GM19023 (cell line): ENCODE results near the gene IRF7.

ENCODE experiments used
- ATAC-seq: cut with Tn5 transposase; IDR thresholded peaks from one replicate; pipeline ENCODE4 v1.9.1; 2021; ENCODE audit warnings: mild to moderate bottlenecking, moderate library complexity; ENCODE audit not compliant: unreplicated experiment

IRF7 gene

GRCh38 chr11:567629-568292 is 48.0 kb downstream of the IRF7 start:
- ATAC-seq = no peak

- no peak for ATAC-seq
Observed at GRCh38 chr11:567011-567628, 48.6 kb downstream of the IRF7 start.

DNA sequence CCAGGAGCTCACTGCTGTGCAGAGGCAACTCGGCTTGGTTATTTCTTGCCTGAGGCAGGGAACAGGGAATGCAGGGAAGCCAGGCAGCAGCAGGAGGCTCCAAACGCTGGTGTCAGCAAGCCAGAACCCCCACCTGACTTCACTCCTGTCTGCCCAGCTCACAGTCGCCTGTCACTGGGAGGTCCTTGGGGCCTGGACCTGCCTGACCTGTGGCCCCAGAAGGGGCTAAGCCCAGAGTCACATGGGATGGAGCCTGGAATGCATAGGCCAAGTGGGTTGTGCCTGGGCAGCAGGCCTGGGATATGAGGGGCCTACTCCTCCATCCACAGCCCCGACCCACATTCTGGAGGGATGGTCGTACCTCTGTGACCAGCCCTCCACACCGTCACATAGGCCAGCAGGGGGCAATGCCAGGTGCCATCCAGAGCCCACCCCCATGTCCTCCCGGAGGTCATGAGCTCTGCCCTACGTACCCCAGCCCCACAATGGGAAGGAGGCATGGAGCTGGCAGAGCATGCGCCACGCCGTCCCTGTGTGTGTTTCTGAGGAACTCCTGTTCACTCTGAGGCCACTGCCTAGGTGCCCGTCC is 49.7 kb downstream of the IRF7 start:
- ATAC-seq = no peak

- ATAC-seq = no peak
Observed at GRCh38 chr11:563812-564578, 51.8 kb downstream of the IRF7 start.

- no peak for ATAC-seq
Observed at GRCh38 chr11:563066-563811, 52.5 kb downstream of the IRF7 start.
